GM13976 (cell line): Measurements from ENCODE around the gene TSHZ3.

ENCODE experiments used
- DNase-seq: peaks from one replicate; pipeline ENCODE4 v3.0.0; 2012; ENCODE audit warnings: low spot score
- in situ Hi-C: fragments of 300-500 bp; cut with MboI; formaldehyde crosslinking; loops from one replicate; pipeline ENCODE4 v1.12.0; 2022; ENCODE audit warnings: low sequenced_read_pairs, mixed read lengths, inconsistent platforms; ENCODE audit not compliant: unreplicated experiment
- TF ChIP-seq, protein P1 (sequence below): IDR thresholded peaks from 2 replicates; pipeline ENCODE4 v1.5.1; 2012; ENCODE audit warnings: borderline replicate concordance, mild to moderate bottlenecking; ENCODE audit not compliant: insufficient read depth; ENCODE audit errors: extremely low read depth, missing control alignments, control extremely low read depth

TSHZ3 gene

DNA sequence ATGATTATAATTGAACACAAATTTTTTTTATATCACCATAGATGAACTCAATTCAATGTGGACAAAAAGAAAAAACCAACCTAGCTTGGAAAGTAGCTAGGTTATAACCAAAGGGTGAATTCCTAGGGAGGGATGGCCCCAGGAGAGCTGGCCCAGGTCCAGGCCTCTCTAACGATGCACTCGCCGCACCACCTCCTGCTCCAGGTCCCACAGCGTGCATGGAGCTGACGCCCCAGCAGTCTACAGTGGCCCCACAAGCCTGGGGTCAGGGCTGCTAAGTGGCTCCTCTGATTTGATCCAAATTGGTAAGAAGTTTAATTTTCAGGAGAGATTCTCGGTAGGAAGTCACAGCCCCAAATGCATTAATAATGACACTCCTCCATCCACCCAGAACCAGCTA, 48.8 kb downstream of the TSHZ3 start:
- TF ChIP-seq, protein P1, sequence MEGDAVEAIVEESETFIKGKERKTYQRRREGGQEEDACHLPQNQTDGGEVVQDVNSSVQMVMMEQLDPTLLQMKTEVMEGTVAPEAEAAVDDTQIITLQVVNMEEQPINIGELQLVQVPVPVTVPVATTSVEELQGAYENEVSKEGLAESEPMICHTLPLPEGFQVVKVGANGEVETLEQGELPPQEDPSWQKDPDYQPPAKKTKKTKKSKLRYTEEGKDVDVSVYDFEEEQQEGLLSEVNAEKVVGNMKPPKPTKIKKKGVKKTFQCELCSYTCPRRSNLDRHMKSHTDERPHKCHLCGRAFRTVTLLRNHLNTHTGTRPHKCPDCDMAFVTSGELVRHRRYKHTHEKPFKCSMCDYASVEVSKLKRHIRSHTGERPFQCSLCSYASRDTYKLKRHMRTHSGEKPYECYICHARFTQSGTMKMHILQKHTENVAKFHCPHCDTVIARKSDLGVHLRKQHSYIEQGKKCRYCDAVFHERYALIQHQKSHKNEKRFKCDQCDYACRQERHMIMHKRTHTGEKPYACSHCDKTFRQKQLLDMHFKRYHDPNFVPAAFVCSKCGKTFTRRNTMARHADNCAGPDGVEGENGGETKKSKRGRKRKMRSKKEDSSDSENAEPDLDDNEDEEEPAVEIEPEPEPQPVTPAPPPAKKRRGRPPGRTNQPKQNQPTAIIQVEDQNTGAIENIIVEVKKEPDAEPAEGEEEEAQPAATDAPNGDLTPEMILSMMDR: no peak
- in situ Hi-C loops: no loop called here

DNA sequence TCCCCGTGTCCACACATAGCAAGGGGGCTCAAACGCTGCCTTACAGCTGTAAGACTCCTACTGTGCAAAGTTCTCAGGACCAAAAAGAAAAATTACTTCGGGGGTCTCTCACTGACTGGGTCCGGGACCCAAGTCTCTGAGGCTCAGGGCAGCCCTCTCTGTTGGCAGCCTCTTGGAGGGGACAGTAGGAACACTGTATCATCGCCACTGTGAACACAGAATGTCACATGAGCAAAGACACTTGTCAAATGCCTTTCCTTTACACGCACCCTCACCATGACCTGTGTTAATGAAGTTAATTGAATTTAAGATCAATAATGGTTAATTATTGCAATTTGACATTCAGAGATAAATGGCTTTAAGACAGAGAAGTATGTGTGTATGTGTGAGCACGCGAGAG, 49.6 kb downstream of the TSHZ3 start:
- in situ Hi-C loops: no loop called here
- DNase-seq: no peak
- TF ChIP-seq, protein P1: no peak

More for the DNA sequence above, 48.8 kb downstream of the TSHZ3 start:
- no peak for DNase-seq

GRCh38 chr19:31297991-31298390, 51.2 kb downstream of the TSHZ3 start:
- TF ChIP-seq, protein P1: no peak
- in situ Hi-C loops: no loop called here
- no peak for DNase-seq

- DNase-seq: no peak
- TF ChIP-seq, protein P1: no peak
- in situ Hi-C loops: no loop called here
Measured at GRCh38 chr19:31296741-31297390, 52.4 kb downstream of the TSHZ3 start.

DNA sequence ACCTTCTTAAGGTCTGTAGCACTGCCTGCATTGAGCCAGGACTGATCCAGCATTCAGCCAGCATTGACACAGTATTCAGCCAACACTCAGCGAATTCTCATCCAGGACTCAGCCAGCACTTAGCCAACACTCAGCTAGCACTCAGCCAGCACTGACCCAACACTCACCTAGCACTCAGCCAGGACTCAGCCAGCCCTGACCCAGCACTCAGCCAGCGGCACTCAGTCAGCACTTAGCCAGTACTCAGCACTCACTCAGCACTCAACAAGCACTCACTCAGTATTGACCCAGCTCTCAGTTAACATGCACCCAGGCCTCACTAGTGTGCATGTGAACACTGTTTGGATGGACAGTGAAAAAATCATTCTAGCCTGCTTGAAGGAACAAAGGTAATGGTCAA, 55.0 kb downstream of the TSHZ3 start:
- TF ChIP-seq, protein P1: no peak
- in situ Hi-C loops: no loop called here
- no peak for DNase-seq

DNA sequence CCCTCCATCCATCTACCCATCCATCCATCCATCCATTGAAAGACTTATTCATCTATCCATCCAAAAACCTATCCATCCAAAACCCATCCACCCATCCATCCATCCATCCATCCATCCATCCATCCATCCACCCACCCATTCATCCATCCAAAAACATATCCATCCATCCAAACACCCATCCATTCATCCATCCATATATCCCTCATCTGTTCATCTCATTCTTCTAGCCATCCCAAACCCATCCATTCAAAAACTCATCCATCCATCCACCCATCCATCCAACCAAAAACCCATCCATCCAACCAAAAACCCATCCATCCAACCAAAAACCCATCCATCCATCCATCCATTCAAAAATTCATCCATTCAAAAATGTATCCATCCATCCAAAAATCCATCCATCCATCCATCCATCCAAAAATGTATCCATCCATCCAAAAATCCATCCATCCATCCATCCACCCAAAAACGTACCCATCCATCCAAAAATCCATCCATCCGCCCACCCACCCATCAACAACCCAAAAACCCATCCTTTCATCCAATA, 56.5 kb downstream of the TSHZ3 start:
- in situ Hi-C loops: no loop called here
- TF ChIP-seq, protein P1: no peak
- DNase-seq: no peak
